Measurements from ENCODE around the gene MED23.
"Not testable (repeated sequence)": the region's sequence is repeated elsewhere in the genome, so short reads cannot be mapped to it uniquely, and the experiment has no call there.

MED23 gene

GRCh38 chr6:131574133-131574532 is 53.9 kb downstream of the MED23 start:
- no peak for DNase-seq

- DNase-seq, result no peak
Measured at GRCh38 chr6:131572686-131573415, 55.2 kb downstream of the MED23 start, which contains the start of gene ARG1. Gene ARG1, plus strand, starts transcription at chr6:131573226. Its CDS starts 57 bp downstream, at chr6:131573283.

DNA sequence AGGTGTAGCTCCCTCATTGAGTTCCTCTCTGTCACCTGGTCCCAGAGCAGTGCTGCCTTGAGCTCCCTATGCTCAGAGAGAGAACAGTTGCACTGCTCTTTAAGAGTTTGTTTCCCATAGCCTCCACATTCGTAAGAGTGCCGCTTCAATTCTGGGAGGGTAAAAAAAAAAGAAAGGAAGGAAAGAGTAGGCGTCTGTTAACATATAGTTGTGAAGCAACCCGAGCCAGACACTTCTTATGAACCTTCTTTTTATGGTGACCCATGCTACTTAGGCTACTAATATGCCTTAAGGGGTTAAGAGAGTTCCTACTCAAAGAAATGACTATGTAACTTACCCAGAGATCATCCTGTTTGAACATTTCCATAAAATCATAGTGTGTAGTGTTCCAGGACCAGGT is 59.3 kb downstream of the MED23 start:
- DNase-seq, result no peak

- no peak for DNase-seq
Measured at GRCh38 chr6:131565056-131565455, 63.0 kb downstream of the MED23 start.

DNA sequence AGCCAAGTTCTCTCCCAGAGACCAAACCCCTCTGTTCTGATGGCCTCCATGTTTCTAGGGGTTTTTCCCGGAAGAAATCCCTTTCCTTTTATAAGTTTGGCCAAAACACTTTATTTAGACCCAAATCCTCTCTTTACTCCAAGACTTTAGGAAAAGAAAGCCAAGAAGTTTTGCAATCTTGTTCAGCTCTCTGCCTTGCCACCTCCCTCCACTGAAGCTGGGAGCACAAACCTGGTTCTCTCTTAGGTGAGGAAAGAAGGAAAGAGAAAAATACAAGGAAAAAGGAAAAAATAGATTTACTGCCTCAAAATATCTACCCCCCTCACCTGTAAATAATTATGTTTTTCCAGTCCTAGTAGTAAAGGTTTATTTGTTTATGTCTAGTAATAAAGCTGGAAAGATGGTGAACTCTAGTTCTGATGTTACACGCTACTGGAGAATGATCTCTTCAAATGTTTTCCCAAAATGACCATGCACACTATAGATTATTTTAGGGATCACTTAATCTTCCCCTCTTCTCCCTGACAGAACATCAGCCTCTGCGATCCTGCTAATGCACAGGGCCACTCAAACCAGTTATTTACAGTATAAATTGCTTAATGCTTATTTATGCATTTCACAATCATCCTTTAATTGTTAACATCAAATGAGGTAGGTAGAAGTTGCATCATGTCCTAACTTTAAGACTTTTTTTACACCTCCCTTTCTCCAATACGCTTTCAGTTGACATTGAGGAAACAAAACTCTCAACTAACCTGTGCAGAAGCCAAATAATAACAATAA is 65.9 kb downstream of the MED23 start:
- DNase-seq, result no peak

GRCh38 chr6:131558922-131559321 is 69.1 kb downstream of the MED23 start:
- no peak for DNase-seq

- DNase-seq, result no peak
Measured at GRCh38 chr6:131555992-131556391, 72.0 kb downstream of the MED23 start.

DNA sequence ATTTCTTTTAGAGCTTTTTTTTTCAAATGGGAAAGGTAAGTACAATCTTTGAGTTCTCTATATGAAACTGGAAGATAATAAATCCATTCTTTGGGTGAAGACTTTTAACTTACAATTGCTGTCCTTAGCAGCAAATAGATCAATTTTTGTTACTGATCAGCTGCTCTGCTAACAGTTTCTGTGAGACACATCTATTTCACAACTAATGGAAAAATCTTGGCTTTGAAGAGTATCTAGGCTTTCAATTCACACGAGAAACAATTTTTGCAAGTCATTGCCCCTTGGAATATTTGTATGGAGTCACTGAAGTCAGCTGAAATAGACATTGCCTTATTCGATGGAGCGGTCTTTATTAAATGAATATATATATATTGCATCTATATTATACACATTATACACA is 75.5 kb downstream of the MED23 start:
- DNase-seq, result no peak

GRCh38 chr6:131551902-131552301 is 76.1 kb downstream of the MED23 start:
- no peak for DNase-seq

- DNase-seq, result no peak
Measured at GRCh38 chr6:131549811-131550210, 78.2 kb downstream of the MED23 start.

DNA sequence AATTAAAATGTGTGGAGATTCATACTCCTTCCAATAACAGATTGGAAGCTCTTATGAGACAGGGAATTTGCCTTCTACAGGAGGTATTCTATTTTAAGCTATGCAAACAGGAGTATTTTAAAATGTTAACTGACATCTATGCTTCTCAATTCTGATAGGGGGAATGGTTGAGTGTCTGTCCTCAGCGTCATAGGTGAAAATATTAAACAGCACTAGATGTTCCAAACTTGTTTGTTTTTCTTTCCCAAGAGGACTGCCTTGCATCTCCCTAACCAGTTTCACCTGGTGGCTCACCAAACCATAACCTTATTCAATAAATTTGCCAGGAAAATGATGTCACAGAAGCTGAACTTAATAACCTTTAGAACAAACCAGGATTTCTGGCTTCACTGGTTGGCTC is 79.6 kb downstream of the MED23 start:
- DNase-seq, result no peak

GRCh38 chr6:131547488-131547887 is 80.6 kb downstream of the MED23 start:
- no peak for DNase-seq

GRCh38 chr6:131545317-131545716 is 82.7 kb downstream of the MED23 start:
- DNase-seq, result no peak

GRCh38 chr6:131538615-131539014 is 89.4 kb downstream of the MED23 start:
- DNase-seq, result not testable (repeated sequence)

DNA sequence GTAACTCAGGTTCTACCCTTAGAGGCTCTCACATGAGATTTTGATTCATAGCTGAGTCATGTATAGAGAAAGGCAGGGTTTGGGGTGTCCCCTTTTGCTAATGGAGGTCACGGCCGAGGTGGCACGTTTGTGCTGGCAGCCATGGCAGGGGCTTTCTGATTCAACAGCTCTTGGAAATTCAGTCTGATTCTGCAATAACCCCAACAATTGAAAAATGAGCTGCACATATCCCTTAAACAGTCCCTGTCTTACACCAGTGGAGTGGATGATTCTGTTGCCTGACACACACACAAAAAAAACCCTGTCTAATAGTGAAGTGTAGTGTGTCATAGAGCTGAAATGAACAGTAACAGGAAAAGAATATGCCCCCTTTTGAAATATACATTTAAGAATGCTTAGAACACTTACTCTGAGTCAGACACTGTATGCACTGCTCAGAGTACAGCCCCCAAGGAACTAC is 95.4 kb downstream of the MED23 start:
- no peak for DNase-seq

- DNase-seq, result not testable (repeated sequence)
Measured at GRCh38 chr6:131531681-131532080, 96.4 kb downstream of the MED23 start.

GRCh38 chr6:131530936-131531335 is 97.1 kb downstream of the MED23 start:
- DNase-seq, result not testable (repeated sequence)

DNA sequence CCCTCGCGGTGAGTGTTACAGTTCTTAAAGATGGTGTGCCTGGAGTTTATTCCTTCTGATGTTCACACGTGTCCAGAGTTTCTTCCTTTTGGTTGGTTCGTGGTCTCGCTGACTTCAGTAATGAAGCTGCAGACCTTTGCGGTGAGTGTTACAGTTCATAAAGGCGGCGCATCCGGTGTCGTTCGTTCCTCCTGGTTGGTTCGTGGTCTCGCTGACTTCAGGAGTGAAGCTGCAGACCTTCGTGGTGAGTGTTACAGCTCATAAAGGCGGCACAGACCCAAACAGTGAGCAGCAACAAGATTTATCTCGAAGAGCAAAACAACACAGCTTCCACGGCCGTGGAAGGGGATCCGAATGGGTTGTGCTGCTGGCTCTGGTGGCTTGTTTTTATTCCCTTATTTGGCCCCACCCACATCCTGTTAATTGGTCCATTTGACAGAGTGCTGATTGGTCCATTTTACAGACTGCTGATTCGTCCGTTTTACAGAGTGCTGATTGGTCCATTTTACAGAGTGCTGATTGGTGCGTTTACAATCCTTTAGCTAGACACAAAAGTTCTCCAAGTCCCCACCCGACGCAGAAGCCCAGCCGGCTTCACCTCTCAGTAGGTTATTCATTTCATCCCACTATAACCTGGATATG is 103.2 kb downstream of the MED23 start:
- no peak for DNase-seq

GRCh38 chr6:131523988-131524673 is 103.9 kb downstream of the MED23 start:
- DNase-seq, result no peak

All from NCI-H187 treated with DMSO at 0.1 percent for 48 hours (cell line).